Endothelial cell of umbilical vein (primary cell): ENCODE results near the gene MMS19. TPM values are rescaled to one million over a fixed set of nuclear protein-coding genes. Genes with fewer than 3 reads are reported as not detected.

Experiments
- BruUV-seq: library from RNA; stranded (reverse); fragments of 400-500 nt; replicated peaks from 2 replicates; lab custom pipeline; 2021; lab: Mats Ljungman, UMichigan
- CTCF ChIA-PET: fragments of 300-600, 350-600 bp; sonication (Branson Sonifier 250); formaldehyde crosslinking; loops from one replicate; lab custom pipeline; 2021; ENCODE audit warnings: antibody characterized with exemption, inconsistent platforms; lab: Charles Lee
- POLR2A ChIA-PET: fragments of 300-600, 350-600 bp; sonication (Branson Sonifier 250); formaldehyde crosslinking; loops from one replicate; lab custom pipeline; 2021; ENCODE audit warnings: antibody characterized with exemption, inconsistent platforms; lab: Charles Lee
- DNase-seq: peaks from one replicate; pipeline ENCODE4 v3.0.0-alpha.2; 2011; ENCODE audit warnings: low read depth, low spot score
- FAIRE-seq: peaks from 2 replicates; lab custom pipeline; 2011; peaks lifted over from hg19 to GRCh38; lab: Jason Lieb, UNC
- H2AFZ ChIP-seq: 2 replicates; pipeline ENCODE4 v1.6.0; 2012; ENCODE audit warnings: low read depth, low read length, control low read depth, inconsistent platforms
- H3K27ac ChIP-seq: 2 replicates; pipeline ENCODE4 v1.5.1; 2011; ENCODE audit warnings: low read depth, mild to moderate bottlenecking, control low read depth, low read length, moderate library complexity; ENCODE audit not compliant: insufficient read depth
- H3K27me3 ChIP-seq, 2 experiments: 2 replicates each; pipeline versions ENCODE4 v1.6.0 to v1.6.1; 2011; ENCODE audit warnings: low read length in 2 of 2, mixed read lengths in 1 of 2; ENCODE audit not compliant: control insufficient read depth in 2 of 2, insufficient read depth in 2 of 2
- H3K36me3 ChIP-seq, 2 experiments: 2 replicates in 1 of 2; 3 replicates in 1 of 2; pipeline ENCODE4 v1.5.1; 2011; ENCODE audit warnings: low read length in 2 of 2, mild to moderate bottlenecking in 1 of 2, moderate library complexity in 1 of 2; ENCODE audit not compliant: control insufficient read depth in 2 of 2, insufficient read depth in 2 of 2; ENCODE audit errors: extremely low read depth in 1 of 2
- H3K4me1 ChIP-seq: 3 replicates; pipeline ENCODE4 v1.5.1; 2011; ENCODE audit warnings: mild to moderate bottlenecking, low read length; ENCODE audit not compliant: control insufficient read depth, insufficient read depth; ENCODE audit errors: extremely low read depth
- H3K4me2 ChIP-seq: 2 replicates; pipeline ENCODE4 v1.6.1; 2011; ENCODE audit warnings: low read length, control low read depth, mixed read lengths; ENCODE audit not compliant: insufficient read depth
- H3K4me3 ChIP-seq, 3 experiments: fragments of 200-600 bp in 1 of 3; sonication (generic), shearing (Covaris generic) in 1 of 3; replicated peaks in 1 of 3; 2 replicates each; pipeline ENCODE4 v1.5.1; 2011 to 2016; ENCODE audit warnings: control low read depth in 3 of 3, low read length in 3 of 3, mild to moderate bottlenecking in 2 of 3, inconsistent platforms in 1 of 3, low read depth in 1 of 3, moderate library complexity in 1 of 3; ENCODE audit not compliant: insufficient read depth in 1 of 3
- H3K79me2 ChIP-seq: 2 replicates; pipeline ENCODE4 v1.6.0; 2012; ENCODE audit warnings: low read length, inconsistent platforms; ENCODE audit not compliant: control insufficient read depth, insufficient read depth
- H3K9ac ChIP-seq: replicated peaks from 2 replicates; pipeline ENCODE3; 2011; ENCODE audit warnings: low read length, control low read depth; ENCODE audit not compliant: insufficient read depth; ENCODE audit errors: extremely low read depth
- H3K9me1 ChIP-seq: replicated peaks from 3 replicates; pipeline ENCODE4 v1.6.0; 2011; ENCODE audit warnings: mild to moderate bottlenecking, low read length; ENCODE audit not compliant: control insufficient read depth, insufficient read depth; ENCODE audit errors: extremely low read depth
- H3K9me3 ChIP-seq: replicated peaks from 2 replicates; pipeline ENCODE4 v1.5.1; 2012; ENCODE audit warnings: low read length, inconsistent platforms; ENCODE audit not compliant: control insufficient read depth, insufficient read depth
- H4K20me1 ChIP-seq: replicated peaks from 2 replicates; pipeline ENCODE3; 2011; ENCODE audit warnings: mild to moderate bottlenecking, low read length; ENCODE audit not compliant: control insufficient read depth, insufficient read depth; ENCODE audit errors: extremely low read depth
- CTCF ChIP-seq, 2 donors: IDR thresholded peaks; 1 replicate in 1 of 2; 2 replicates in 1 of 2; pipeline ENCODE4 v1.5.1; 2011; ENCODE audit warnings: low read length in 2 of 2, mild to moderate bottlenecking in 2 of 2, moderate library complexity in 2 of 2, control low read depth in 1 of 2, inconsistent platforms in 1 of 2, low read depth in 1 of 2; ENCODE audit not compliant: insufficient read depth in 1 of 2; ENCODE audit errors: extremely low read depth in 1 of 2
- FOS ChIP-seq: IDR thresholded peaks from 2 replicates; pipeline ENCODE4 v1.6.1; 2011; ENCODE audit warnings: mild to moderate bottlenecking, low read length, moderate library complexity, borderline replicate concordance; ENCODE audit not compliant: insufficient read depth
- GATA2 ChIP-seq: IDR thresholded peaks from 2 replicates; pipeline ENCODE4 v1.7.0; 2011; ENCODE audit warnings: low read depth, mild to moderate bottlenecking, moderate library complexity, mixed read lengths, low read length; ENCODE audit not compliant: insufficient read length, insufficient read depth
- MAX ChIP-seq: IDR thresholded peaks from 2 replicates; pipeline ENCODE4 v1.6.1; 2011; ENCODE audit not compliant: insufficient read depth, insufficient read length
- POLR2A ChIP-seq: IDR thresholded peaks from 2 replicates; pipeline ENCODE4 v1.6.1; 2012; ENCODE audit warnings: low read depth, mild to moderate bottlenecking, control low read depth, low read length
- dilution Hi-C: fragments of 300-500 bp; cut with MboI; formaldehyde crosslinking; loops from one replicate; pipeline ENCODE4 v1.15.0; 2019; ENCODE audit warnings: low sequenced_read_pairs; ENCODE audit not compliant: extremely low pct_ligation_motif_present
- intact Hi-C: fragments of 100-400 bp; cut with micrococcal nuclease; formaldehyde crosslinking; loops from one replicate; pipeline ENCODE4 v1.10.0; 2022
- polyA plus RNA-seq, 4 experiments: library from polyadenylated mRNA; depleted of rRNA in 3 of 4; stranded (reverse) in 3 of 4; unstranded in 1 of 4; fragments of >200 nt; gene quantifications; 2 replicates each; pipeline versions ENCODE4 v1.2.1 to v1.2.3, GENCODE V29; 2011 to 2012; ENCODE audit warnings: missing spikeins in 1 of 4
- total RNA-seq: library from RNA; stranded (reverse); gene quantifications from 2 replicates; pipeline ENCODE4 v1.2.3, GENCODE V29; 2021

Gene MMS19
- total and polyA plus RNA-seq, 2 donors (not counting 3 experiments of a cell fraction or from before 2014, with no cell fraction given): 95.2 to 123 TPM

- Histone ChIP-seq H3K4me3 (no peak overlapping the region), H3K9ac (no peak overlapping the region), H3K36me3 (peaks cover 2 to 5% of the 10 kb centered on the region in 2 experiments), H3K9me3 (no peaks in the 10 kb centered on the region), H3K79me2 (peaks cover 39% of the 10 kb centered on the region), H3K9me1 (no peaks in the 10 kb centered on the region), H3K4me1 (peaks cover 12% of the 10 kb centered on the region), H3K27me3 (no peaks in the 10 kb centered on the region), H3K4me2 (no peak overlapping the region), H3K27ac (no peak overlapping the region), H4K20me1 (no peaks in the 10 kb centered on the region), H2AFZ (no peak overlapping the region)
- DNase-seq (no peak), FAIRE-seq (no peak)
- no TSS peak for BruUV-seq
- intact Hi-C loops: no loop called here
- no peak for TF ChIP-seq MAX
- no peak for TF ChIP-seq FOS
- ChIA-PET POLR2A (no interaction called here), CTCF (no interaction called here)
- dilution Hi-C loops: no loop called here
These were observed 54.0 kb downstream of the MMS19 start for GRCh38 chr10:97444212-97444611.

GRCh38 chr10:97442277-97442676 is 55.9 kb downstream of the MMS19 start:
- Histone ChIP-seq H3K27ac (no peak overlapping the region), H3K79me2 (peaks cover 24% of the 10 kb centered on the region), H3K9ac (no peak overlapping the region), H3K9me3 (no peaks in the 10 kb centered on the region), H3K27me3 (no peaks in the 10 kb centered on the region), H3K4me2 (no peak overlapping the region), H3K9me1 (no peaks in the 10 kb centered on the region), H3K4me1 (peaks cover 10% of the 10 kb centered on the region), H2AFZ (no peak overlapping the region), H3K4me3 (no peak overlapping the region), H3K36me3 (peaks cover 5 to 7% of the 10 kb centered on the region in 2 experiments), H4K20me1 (no peaks in the 10 kb centered on the region)
- no peak for FAIRE-seq
- dilution Hi-C loops (no loop called here), intact Hi-C loops (no loop called here)
- no TSS peak for BruUV-seq
- TF ChIP-seq CTCF (IDR thresholded peaks at IDR 0.05; ENCODE audit: extremely low read depth in 1 of 2, insufficient read depth in 1 of 2, low read depth in 1 of 2, low read length in 2 of 2) (no peak), GATA2 (no peak), POLR2A (no peak), MAX (no peak)
- POLR2A ChIA-PET: no interaction called here
- CTCF ChIA-PET: no interaction called here
- no peak for DNase-seq
